SK-N-SH (cell line): ENCODE results near the gene ACP5. TPM values are rescaled to one million over a fixed set of nuclear protein-coding genes. Genes with fewer than 3 reads are reported as not detected.
A peak's percentile ranks its signal among the peaks of the same experiment; 100 is the strongest.

Experiments used
- CTCF ChIA-PET: fragments of 300-600, 350-600 bp; formaldehyde crosslinking; extraction: SDS; loops from one replicate; lab custom pipeline; 2021; lab: Yijun Ruan, JAX
- POLR2A ChIA-PET: fragments of 350-600 bp; sonication (Branson Sonifier 250); formaldehyde crosslinking; extraction: SDS; loops from one replicate; lab custom pipeline; 2020; ENCODE audit warnings: antibody characterized with exemption, inconsistent platforms; lab: Yijun Ruan, JAX
- DNase-seq: peaks from one replicate; pipeline ENCODE4 v3.0.0; 2012
- H2AFZ ChIP-seq: fragments of 200-600 bp; sonication (generic); 2 replicates; pipeline ENCODE4 v1.8.1; 2016; ENCODE audit warnings: antibody characterized with exemption, mild to moderate bottlenecking, low read depth
- H3F3A ChIP-seq: fragments of 200-600 bp; sonication (generic); replicated peaks from 2 replicates; pipeline ENCODE3; 2016; ENCODE audit warnings: antibody characterized with exemption, mild to moderate bottlenecking; ENCODE audit not compliant: insufficient read depth
- H3K27ac ChIP-seq, 2 experiments: fragments of 200-500 bp in 1 of 2; fragments of 200-600 bp in 1 of 2; sonication (Bioruptor generic) in 1 of 2; sonication (generic), shearing (Covaris generic) in 1 of 2; 2 replicates each; pipeline versions ENCODE4 v1.5.1 to v1.6.1; 2014 to 2016; ENCODE audit warnings: low read depth in 2 of 2, inconsistent platforms in 1 of 2, low read length in 1 of 2, mild to moderate bottlenecking in 1 of 2, mixed read lengths in 1 of 2
- H3K27me3 ChIP-seq: fragments of 200-600 bp; sonication (generic), shearing (Covaris generic); 2 replicates; pipeline ENCODE4 v1.6.1; 2016; ENCODE audit warnings: mixed run types; ENCODE audit not compliant: insufficient read depth
- H3K36me3 ChIP-seq, 2 experiments: fragments of 200-500 bp in 1 of 2; fragments of 200-600 bp in 1 of 2; sonication (Bioruptor generic) in 1 of 2; sonication (generic) in 1 of 2; replicated peaks in 1 of 2; 2 replicates each; pipeline versions ENCODE3 to v1.5.1; 2014 to 2016; ENCODE audit warnings: low read length in 1 of 2, mild to moderate bottlenecking in 1 of 2; ENCODE audit not compliant: insufficient read depth in 2 of 2, control insufficient read depth in 1 of 2
- H3K4me1 ChIP-seq, 2 experiments: fragments of 200-500 bp in 1 of 2; fragments of 200-600 bp in 1 of 2; sonication (Bioruptor generic) in 1 of 2; sonication (generic), shearing (Covaris generic) in 1 of 2; 2 replicates each; pipeline versions ENCODE4 v1.5.1 to v1.6.1; 2014 to 2016; ENCODE audit warnings: low read depth in 1 of 2, low read length in 1 of 2, mixed run types in 1 of 2; ENCODE audit not compliant: insufficient read depth in 2 of 2, control insufficient read depth in 1 of 2
- H3K4me2 ChIP-seq: fragments of 200-600 bp; sonication (generic), shearing (Covaris generic); 2 replicates; pipeline ENCODE4 v1.6.1; 2017; ENCODE audit warnings: mixed run types
- H3K4me3 ChIP-seq, 2 experiments: fragments of 200-500 bp in 1 of 2; fragments of 200-600 bp in 1 of 2; sonication (Bioruptor generic) in 1 of 2; sonication (generic), shearing (Covaris generic) in 1 of 2; 2 replicates each; pipeline versions ENCODE4 v1.5.1 to v1.8.1; 2014 to 2016; ENCODE audit warnings: low read depth in 2 of 2, inconsistent platforms in 1 of 2, low read length in 1 of 2, mild to moderate bottlenecking in 1 of 2, mixed read lengths in 1 of 2, moderate library complexity in 1 of 2
- H3K79me2 ChIP-seq: fragments of 200-600 bp; sonication (generic); 2 replicates; pipeline ENCODE4 v1.8.1; 2017; ENCODE audit warnings: mild to moderate bottlenecking; ENCODE audit not compliant: insufficient read depth
- H3K9ac ChIP-seq: fragments of 200-600 bp; sonication (generic); 2 replicates; pipeline ENCODE4 v1.6.1; 2017; ENCODE audit warnings: mixed run types
- H3K9me2 ChIP-seq: fragments of 200-600 bp; sonication (generic); 2 replicates; pipeline ENCODE4 v1.6.1; 2017; ENCODE audit warnings: mixed run types
- H3K9me3 ChIP-seq: fragments of 200-600 bp; sonication (generic); 2 replicates; pipeline ENCODE4 v1.6.1; 2017; ENCODE audit warnings: mixed run types, mild to moderate bottlenecking, moderate library complexity
- H4K20me1 ChIP-seq: fragments of 200-600 bp; sonication (generic); 2 replicates; pipeline ENCODE4 v1.6.1; 2017; ENCODE audit warnings: mild to moderate bottlenecking, mixed run types; ENCODE audit not compliant: insufficient read depth
- CHD2 ChIP-seq: fragments of 150-350 bp; IDR thresholded peaks from 2 replicates; pipeline ENCODE4 v1.6.1; 2018; ENCODE audit warnings: low read length; ENCODE audit not compliant: partially characterized antibody
- ELF1 ChIP-seq: IDR thresholded peaks from 2 replicates; pipeline ENCODE4 v1.4.0; 2012
- FOSL2 ChIP-seq: IDR thresholded peaks from 2 replicates; pipeline ENCODE4 v1.4.0; 2012; ENCODE audit warnings: low read depth, mild to moderate bottlenecking, moderate library complexity, borderline replicate concordance
- GABPA ChIP-seq: IDR thresholded peaks from 2 replicates; pipeline ENCODE4 v1.4.0; 2012; ENCODE audit warnings: low read depth, mild to moderate bottlenecking
- GATA2 ChIP-seq: sonication (generic); formaldehyde crosslinking; IDR thresholded peaks from 2 replicates; pipeline ENCODE4 v1.5.0; 2020; ENCODE audit warnings: mild to moderate bottlenecking, missing genetic modification reagents
- JUND ChIP-seq: IDR thresholded peaks from 2 replicates; pipeline ENCODE4 v1.4.0; 2012
- MAX ChIP-seq: IDR thresholded peaks from 2 replicates; pipeline ENCODE4 v1.4.0; 2012; ENCODE audit warnings: low read depth
- MXI1 ChIP-seq: IDR thresholded peaks from 2 replicates; pipeline ENCODE4 v1.6.1; 2012; ENCODE audit warnings: mild to moderate bottlenecking, low read depth, low read length, improper control_type of control experiment
- NFIC ChIP-seq: IDR thresholded peaks from 2 replicates; pipeline ENCODE4 v1.4.0; 2012; ENCODE audit warnings: borderline replicate concordance
- NRF1 ChIP-seq: IDR thresholded peaks from 2 replicates; pipeline ENCODE4 v1.6.1; 2012; ENCODE audit warnings: low read depth, mild to moderate bottlenecking, low read length
- POLR2AphosphoS5 ChIP-seq: IDR thresholded peaks from 2 replicates; pipeline ENCODE4 v1.6.1; 2012; ENCODE audit warnings: low read depth, low read length
- RAD21 ChIP-seq: IDR thresholded peaks from 2 replicates; pipeline ENCODE4 v1.6.1; 2012; ENCODE audit warnings: mild to moderate bottlenecking, low read length
- RCOR1 ChIP-seq: fragments of 150-350 bp; IDR thresholded peaks from 2 replicates; pipeline ENCODE4 v1.6.1; 2017; ENCODE audit warnings: antibody characterized with exemption, low read length
- RFX5 ChIP-seq: IDR thresholded peaks from 2 replicates; pipeline ENCODE4 v1.6.1; 2012; ENCODE audit warnings: mild to moderate bottlenecking, improper control_type of control experiment, low read length
- SIN3A ChIP-seq: IDR thresholded peaks from 2 replicates; pipeline ENCODE4 v1.6.1; 2012; ENCODE audit warnings: low read depth, mild to moderate bottlenecking, low read length, moderate library complexity, borderline replicate concordance
- SMC3 ChIP-seq: IDR thresholded peaks from 2 replicates; pipeline ENCODE4 v1.6.1; 2012; ENCODE audit warnings: low read depth, low read length, improper control_type of control experiment
- TAF1 ChIP-seq: IDR thresholded peaks from 2 replicates; pipeline ENCODE4 v1.6.1; 2012; ENCODE audit warnings: low read depth, mild to moderate bottlenecking, low read length, moderate library complexity, borderline replicate concordance
- TCF12 ChIP-seq: IDR thresholded peaks from 2 replicates; pipeline ENCODE4 v1.4.0; 2012
- WGBS: methylation state at CpG from one replicate; pipeline ENCODE4 v1.1.6; 2017; ENCODE audit warnings: low lambda C conversion rate; 5-methylcytosine and 5-hydroxymethylcytosine counted together
- polyA plus RNA-seq, 3 experiments: library from polyadenylated mRNA; depleted of rRNA; stranded (reverse); fragments of >200 nt; gene quantifications; 2 replicates each; pipeline ENCODE4 v1.2.3, GENCODE V29; 2012
- TF ChIP-seq, protein P1 (sequence below): fragments of 200-600 bp; sonication (generic); IDR thresholded peaks from 2 replicates; pipeline ENCODE4 v1.6.1; 2017; ENCODE audit warnings: antibody characterized with exemption, mild to moderate bottlenecking, moderate library complexity
- TF ChIP-seq, protein P2 (sequence below): IDR thresholded peaks from 2 replicates; pipeline ENCODE4 v1.4.0; 2012; ENCODE audit warnings: low read depth, borderline replicate concordance
- TF ChIP-seq, protein P3 (sequence below): IDR thresholded peaks from 2 replicates; pipeline ENCODE4 v1.4.0; 2012; ENCODE audit warnings: low read depth, borderline replicate concordance
- TF ChIP-seq, protein P4 (sequence below): IDR thresholded peaks from 2 replicates; pipeline ENCODE4; 2012

The ACP5 gene
- polyA plus RNA-seq, 1 of the 3 experiments (the other 2 are of a cell fraction): 0.87 TPM

GRCh38 chr19:11535792-11536595, 41.5 kb downstream of the ACP5 start:
- Histone ChIP-seq H3K4me3 (peak overlapping the region; percentile 35 to 43; a peak in 3 of 4 replicates), H3K36me3 (no peaks in the 10 kb centered on the region), H4K20me1 (no peaks in the 10 kb centered on the region; the same call in 1 of the 2 replicates), H3K9me3 (no peaks in the 10 kb centered on the region), H3K4me2 (peak overlapping the region; percentile 56), H2AFZ (peak overlapping the region; percentile 81), H3K9ac (peak overlapping the region; percentile 54), H3K9me2 (no peaks in the 10 kb centered on the region), H3K27me3 (no peaks in the 10 kb centered on the region), H3K79me2 (no peaks in the 10 kb centered on the region), H3F3A (peaks cover 14% of the 10 kb centered on the region), H3K27ac (peak overlapping the region; percentile 64 to 65; a peak in 3 of 4 replicates), H3K4me1 (peaks cover 13 to 16% of the 10 kb centered on the region in 2 experiments; a peak in 2 of 4 replicates)
- POLR2A ChIA-PET: interaction anchor here (1.0 kb wide), 1 partner anchor 10 kb away, joined by 5 read pairs; no protein-coding TSS in a partner anchor
- CTCF ChIA-PET: interaction anchor here (0.6 to 2.7 kb wide), 18 partner anchors 9 to 230 kb away, joined by 3 to 14 read pairs (median 4); partner anchors contain the start of genes CCDC159, ELOF1 and TMEM205
- whole genome bisulfite sequencing: 24% methylated on average over 19 of the region's 54 CpGs
- DNase-seq: peak; percentile 99
- TF ChIP-seq, protein P1, sequence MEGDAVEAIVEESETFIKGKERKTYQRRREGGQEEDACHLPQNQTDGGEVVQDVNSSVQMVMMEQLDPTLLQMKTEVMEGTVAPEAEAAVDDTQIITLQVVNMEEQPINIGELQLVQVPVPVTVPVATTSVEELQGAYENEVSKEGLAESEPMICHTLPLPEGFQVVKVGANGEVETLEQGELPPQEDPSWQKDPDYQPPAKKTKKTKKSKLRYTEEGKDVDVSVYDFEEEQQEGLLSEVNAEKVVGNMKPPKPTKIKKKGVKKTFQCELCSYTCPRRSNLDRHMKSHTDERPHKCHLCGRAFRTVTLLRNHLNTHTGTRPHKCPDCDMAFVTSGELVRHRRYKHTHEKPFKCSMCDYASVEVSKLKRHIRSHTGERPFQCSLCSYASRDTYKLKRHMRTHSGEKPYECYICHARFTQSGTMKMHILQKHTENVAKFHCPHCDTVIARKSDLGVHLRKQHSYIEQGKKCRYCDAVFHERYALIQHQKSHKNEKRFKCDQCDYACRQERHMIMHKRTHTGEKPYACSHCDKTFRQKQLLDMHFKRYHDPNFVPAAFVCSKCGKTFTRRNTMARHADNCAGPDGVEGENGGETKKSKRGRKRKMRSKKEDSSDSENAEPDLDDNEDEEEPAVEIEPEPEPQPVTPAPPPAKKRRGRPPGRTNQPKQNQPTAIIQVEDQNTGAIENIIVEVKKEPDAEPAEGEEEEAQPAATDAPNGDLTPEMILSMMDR: peak; percentile 85
- TF ChIP-seq RCOR1 (peak; percentile 77; the same call in 1 of the 2 replicates), MXI1 (0 out of 2 replicates have a peak, but pooled peaks have one; percentile 15), GATA2 (CRISPR knock-in tag) (no peak), RAD21 (peak; percentile 38; the same call in 1 of the 2 replicates), NRF1 (peak; percentile 66), CHD2 (no peak), GABPA (no peak), JUND (peak; percentile 86), POLR2AphosphoS5 (peak; percentile 57; the same call in 1 of the 2 replicates), MAX (peak; percentile 29; the same call in 1 of the 2 replicates), FOSL2 (peak; percentile 95), SIN3A (no peak), TAF1 (peak; percentile 65; the same call in 1 of the 2 replicates), TCF12 (peak; percentile 27; the same call in 1 of the 2 replicates), SMC3 (peak; percentile 55; the same call in 1 of the 2 replicates), RFX5 (no peak), ELF1 (no peak), NFIC (peak; percentile 33)
- TF ChIP-seq, protein P2, sequence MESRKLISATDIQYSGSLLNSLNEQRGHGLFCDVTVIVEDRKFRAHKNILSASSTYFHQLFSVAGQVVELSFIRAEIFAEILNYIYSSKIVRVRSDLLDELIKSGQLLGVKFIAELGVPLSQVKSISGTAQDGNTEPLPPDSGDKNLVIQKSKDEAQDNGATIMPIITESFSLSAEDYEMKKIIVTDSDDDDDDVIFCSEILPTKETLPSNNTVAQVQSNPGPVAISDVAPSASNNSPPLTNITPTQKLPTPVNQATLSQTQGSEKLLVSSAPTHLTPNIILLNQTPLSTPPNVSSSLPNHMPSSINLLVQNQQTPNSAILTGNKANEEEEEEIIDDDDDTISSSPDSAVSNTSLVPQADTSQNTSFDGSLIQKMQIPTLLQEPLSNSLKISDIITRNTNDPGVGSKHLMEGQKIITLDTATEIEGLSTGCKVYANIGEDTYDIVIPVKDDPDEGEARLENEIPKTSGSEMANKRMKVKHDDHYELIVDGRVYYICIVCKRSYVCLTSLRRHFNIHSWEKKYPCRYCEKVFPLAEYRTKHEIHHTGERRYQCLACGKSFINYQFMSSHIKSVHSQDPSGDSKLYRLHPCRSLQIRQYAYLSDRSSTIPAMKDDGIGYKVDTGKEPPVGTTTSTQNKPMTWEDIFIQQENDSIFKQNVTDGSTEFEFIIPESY: no peak
- TF ChIP-seq, protein P3, sequence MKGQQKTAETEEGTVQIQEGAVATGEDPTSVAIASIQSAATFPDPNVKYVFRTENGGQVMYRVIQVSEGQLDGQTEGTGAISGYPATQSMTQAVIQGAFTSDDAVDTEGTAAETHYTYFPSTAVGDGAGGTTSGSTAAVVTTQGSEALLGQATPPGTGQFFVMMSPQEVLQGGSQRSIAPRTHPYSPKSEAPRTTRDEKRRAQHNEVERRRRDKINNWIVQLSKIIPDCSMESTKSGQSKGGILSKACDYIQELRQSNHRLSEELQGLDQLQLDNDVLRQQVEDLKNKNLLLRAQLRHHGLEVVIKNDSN: no peak
- TF ChIP-seq, protein P4, sequence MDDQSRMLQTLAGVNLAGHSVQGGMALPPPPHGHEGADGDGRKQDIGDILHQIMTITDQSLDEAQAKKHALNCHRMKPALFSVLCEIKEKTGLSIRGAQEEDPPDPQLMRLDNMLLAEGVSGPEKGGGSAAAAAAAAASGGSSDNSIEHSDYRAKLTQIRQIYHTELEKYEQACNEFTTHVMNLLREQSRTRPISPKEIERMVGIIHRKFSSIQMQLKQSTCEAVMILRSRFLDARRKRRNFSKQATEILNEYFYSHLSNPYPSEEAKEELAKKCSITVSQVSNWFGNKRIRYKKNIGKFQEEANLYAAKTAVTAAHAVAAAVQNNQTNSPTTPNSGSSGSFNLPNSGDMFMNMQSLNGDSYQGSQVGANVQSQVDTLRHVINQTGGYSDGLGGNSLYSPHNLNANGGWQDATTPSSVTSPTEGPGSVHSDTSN: no peak
